ENCODE data around the gene ENTPD1. TPM values are rescaled to one million over a fixed set of nuclear protein-coding genes. Genes with fewer than 3 reads are reported as not detected.
"Not testable (repeated sequence)": the region's sequence is repeated elsewhere in the genome, so short reads cannot be mapped to it uniquely, and the experiment has no call there.

The ENTPD1 gene
- total RNA-seq, 1 donor from 2014 or later = 102 TPM

DNA sequence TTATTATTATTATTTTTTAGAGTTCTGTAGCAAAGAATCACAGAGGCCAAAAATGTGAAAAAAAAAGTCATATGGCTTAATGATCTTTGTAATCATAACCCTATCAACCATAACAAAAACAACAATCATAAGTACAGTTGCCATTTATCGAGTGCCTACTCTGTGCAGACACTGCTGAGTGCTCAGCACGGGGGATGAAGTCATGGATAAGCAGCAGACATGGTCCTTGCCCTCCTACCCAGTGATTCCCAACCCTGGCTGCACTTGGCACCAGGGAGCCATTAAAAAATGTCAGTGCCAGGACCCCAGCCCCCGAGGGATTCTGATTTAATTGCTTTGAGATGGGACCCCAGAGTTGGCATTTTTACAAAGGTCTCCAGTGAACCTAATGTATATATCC, 38.2 kb downstream of the ENTPD1 start:
- no peaks in the 10 kb centered on the region for H3K9me3 Mint-ChIP-seq (ENCODE audit: unreplicated experiment)
- H3K27me3 Mint-ChIP-seq (ENCODE audit: unreplicated experiment) = peaks cover 7% of the 10 kb centered on the region
- H3K4me1 Mint-ChIP-seq (ENCODE audit: unreplicated experiment) = peaks cover 38% of the 10 kb centered on the region
- TF ChIP-seq, protein P1, sequence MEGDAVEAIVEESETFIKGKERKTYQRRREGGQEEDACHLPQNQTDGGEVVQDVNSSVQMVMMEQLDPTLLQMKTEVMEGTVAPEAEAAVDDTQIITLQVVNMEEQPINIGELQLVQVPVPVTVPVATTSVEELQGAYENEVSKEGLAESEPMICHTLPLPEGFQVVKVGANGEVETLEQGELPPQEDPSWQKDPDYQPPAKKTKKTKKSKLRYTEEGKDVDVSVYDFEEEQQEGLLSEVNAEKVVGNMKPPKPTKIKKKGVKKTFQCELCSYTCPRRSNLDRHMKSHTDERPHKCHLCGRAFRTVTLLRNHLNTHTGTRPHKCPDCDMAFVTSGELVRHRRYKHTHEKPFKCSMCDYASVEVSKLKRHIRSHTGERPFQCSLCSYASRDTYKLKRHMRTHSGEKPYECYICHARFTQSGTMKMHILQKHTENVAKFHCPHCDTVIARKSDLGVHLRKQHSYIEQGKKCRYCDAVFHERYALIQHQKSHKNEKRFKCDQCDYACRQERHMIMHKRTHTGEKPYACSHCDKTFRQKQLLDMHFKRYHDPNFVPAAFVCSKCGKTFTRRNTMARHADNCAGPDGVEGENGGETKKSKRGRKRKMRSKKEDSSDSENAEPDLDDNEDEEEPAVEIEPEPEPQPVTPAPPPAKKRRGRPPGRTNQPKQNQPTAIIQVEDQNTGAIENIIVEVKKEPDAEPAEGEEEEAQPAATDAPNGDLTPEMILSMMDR (IDR thresholded peaks at IDR 0.05; ENCODE audit: unreplicated experiment) = no peak
- no peak overlapping the region for H3K4me3 Mint-ChIP-seq (ENCODE audit: unreplicated experiment)
- DNase-seq (ENCODE audit: low spot score) = no peak
- H3K27ac Mint-ChIP-seq (ENCODE audit: unreplicated experiment) = no peak overlapping the region
- H3K36me3 Mint-ChIP-seq (ENCODE audit: low read depth, unreplicated experiment) = peaks cover 31% of the 10 kb centered on the region

DNA sequence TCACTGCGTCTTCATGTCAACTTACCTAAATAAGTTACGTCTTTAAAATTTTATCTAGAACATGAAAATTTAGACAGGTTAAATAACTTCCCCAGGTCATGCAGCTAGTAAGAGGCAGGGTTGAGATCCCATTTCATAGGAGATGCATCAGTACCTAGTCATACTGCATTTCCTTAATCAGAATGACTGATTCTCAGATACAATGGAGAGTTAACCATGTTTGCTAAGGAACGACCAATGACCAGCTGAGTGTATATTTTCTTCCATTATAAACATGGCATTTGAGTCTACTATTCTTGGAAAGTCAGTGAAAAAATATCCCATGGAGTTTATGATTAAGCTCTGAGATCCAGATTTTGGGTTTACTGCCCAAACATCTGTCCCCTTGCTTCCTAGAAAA, 39.6 kb downstream of the ENTPD1 start:
- H3K9me3 Mint-ChIP-seq (ENCODE audit: unreplicated experiment) = no peaks in the 10 kb centered on the region
- H3K27ac Mint-ChIP-seq (ENCODE audit: unreplicated experiment) = no peak overlapping the region
- DNase-seq (ENCODE audit: low spot score) = no peak
- H3K4me3 Mint-ChIP-seq (ENCODE audit: unreplicated experiment) = no peak overlapping the region
- H3K4me1 Mint-ChIP-seq (ENCODE audit: unreplicated experiment) = peaks cover 42% of the 10 kb centered on the region
- H3K36me3 Mint-ChIP-seq (ENCODE audit: low read depth, unreplicated experiment) = peaks cover 38% of the 10 kb centered on the region
- peaks cover 7% of the 10 kb centered on the region for H3K27me3 Mint-ChIP-seq (ENCODE audit: unreplicated experiment)
- TF ChIP-seq, protein P1 (IDR thresholded peaks at IDR 0.05; ENCODE audit: unreplicated experiment) = no peak

DNA sequence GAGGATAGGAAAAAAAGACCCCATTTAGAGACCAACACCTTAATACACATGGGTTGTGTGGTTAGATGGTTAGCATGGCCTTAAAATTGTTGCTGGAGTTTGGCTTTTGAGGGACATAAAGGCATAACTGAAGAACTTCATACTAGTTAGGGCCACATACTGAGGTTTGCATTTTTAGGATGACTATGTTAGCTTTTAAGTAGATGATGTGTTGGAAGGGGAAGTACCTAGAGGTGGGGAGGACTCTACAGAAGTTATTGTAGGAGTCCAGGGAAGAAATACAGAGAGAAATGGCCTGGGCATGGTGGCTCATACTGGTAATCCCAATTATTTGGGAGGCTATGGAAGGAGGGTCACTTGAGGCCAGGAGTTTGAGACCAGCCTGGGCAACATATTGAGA, 40.5 kb downstream of the ENTPD1 start:
- TF ChIP-seq, protein P1 (IDR thresholded peaks at IDR 0.05; ENCODE audit: unreplicated experiment) = no peak
- Mint-ChIP-seq H3K9me3 (ENCODE audit: unreplicated experiment) (no peaks in the 10 kb centered on the region), H3K4me1 (ENCODE audit: unreplicated experiment) (peaks cover 38% of the 10 kb centered on the region), H3K36me3 (ENCODE audit: low read depth, unreplicated experiment) (peaks cover 39% of the 10 kb centered on the region), H3K27me3 (ENCODE audit: unreplicated experiment) (peaks cover 6% of the 10 kb centered on the region), H3K4me3 (ENCODE audit: unreplicated experiment) (peak overlapping the region; percentile 51), H3K27ac (ENCODE audit: unreplicated experiment) (no peak overlapping the region)
- DNase-seq (ENCODE audit: low spot score) = no peak

DNA sequence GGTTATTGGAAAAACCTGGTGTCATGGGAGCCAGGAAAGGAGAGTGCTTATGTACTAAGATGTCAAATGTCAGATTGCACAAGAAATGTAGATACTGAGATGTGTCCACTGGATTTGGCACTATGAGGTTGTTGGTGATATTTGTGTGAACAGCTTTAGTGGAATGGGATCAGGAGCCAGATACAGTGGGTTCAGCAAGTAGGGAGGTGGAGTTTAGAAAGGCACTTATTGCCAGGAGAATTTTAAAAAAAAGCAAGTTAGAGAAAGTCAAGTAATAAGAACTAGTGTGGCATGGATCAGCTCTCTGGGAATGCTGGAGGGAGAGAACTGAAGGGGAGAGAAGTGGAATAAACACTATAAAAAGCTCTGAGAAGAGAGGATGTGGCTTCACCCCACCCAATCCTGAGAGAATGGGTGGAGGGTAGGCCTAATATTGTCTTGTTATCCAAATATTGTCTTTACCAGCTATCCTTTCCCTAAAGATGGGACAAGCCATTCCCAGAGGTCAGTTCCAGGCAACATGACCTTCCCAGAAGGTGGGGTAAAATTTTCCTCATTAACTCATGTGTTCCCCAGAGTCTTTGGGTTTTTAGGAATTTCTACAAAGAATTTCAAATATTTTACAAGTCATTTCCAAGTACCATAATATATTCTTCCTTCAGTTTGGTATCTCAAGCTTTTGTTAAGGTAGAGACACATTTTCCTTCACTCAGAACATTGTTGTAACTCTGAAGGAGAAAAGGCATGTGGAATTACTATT, 42.3 kb downstream of the ENTPD1 start:
- H3K27me3 Mint-ChIP-seq (ENCODE audit: unreplicated experiment) = peaks cover 4% of the 10 kb centered on the region
- TF ChIP-seq, protein P1 (IDR thresholded peaks at IDR 0.05; ENCODE audit: unreplicated experiment) = no peak
- peaks cover 46% of the 10 kb centered on the region for H3K36me3 Mint-ChIP-seq (ENCODE audit: low read depth, unreplicated experiment)
- H3K4me3 Mint-ChIP-seq (ENCODE audit: unreplicated experiment) = no peak overlapping the region
- peak overlapping the region; percentile 6 for H3K27ac Mint-ChIP-seq (ENCODE audit: unreplicated experiment)
- peaks cover 23% of the 10 kb centered on the region for H3K4me1 Mint-ChIP-seq (ENCODE audit: unreplicated experiment)
- no peak for DNase-seq (ENCODE audit: low spot score)
- H3K9me3 Mint-ChIP-seq (ENCODE audit: unreplicated experiment) = no peaks in the 10 kb centered on the region

DNA sequence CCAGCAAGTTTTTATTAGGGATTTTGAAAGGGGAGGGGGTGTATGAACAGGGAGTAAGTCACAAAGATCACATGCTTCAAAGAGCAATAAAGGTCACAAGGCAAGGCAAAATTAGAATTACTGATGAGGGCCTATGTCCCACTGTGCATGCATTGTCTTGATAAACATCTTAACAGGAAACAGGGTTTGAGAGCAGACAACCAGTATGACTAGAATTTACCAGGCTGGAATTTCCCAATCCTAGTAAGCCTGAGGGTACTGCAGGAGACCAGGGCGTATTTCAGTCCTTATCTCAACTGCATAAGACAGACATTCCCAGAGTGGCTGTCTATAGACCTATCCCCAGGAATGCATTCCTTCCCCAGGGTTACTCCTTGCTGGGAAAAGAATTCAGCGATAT, 44.3 kb downstream of the ENTPD1 start:
- H3K4me3 Mint-ChIP-seq (ENCODE audit: unreplicated experiment) = peak overlapping the region; percentile 11
- H3K27me3 Mint-ChIP-seq (ENCODE audit: unreplicated experiment); H3K4me1 Mint-ChIP-seq (ENCODE audit: unreplicated experiment); H3K27ac Mint-ChIP-seq (ENCODE audit: unreplicated experiment); DNase-seq (ENCODE audit: low spot score); H3K9me3 Mint-ChIP-seq (ENCODE audit: unreplicated experiment): not testable (repeated sequence)
- H3K36me3 Mint-ChIP-seq (ENCODE audit: low read depth, unreplicated experiment) = peaks cover 49% of the 10 kb centered on the region

DNA sequence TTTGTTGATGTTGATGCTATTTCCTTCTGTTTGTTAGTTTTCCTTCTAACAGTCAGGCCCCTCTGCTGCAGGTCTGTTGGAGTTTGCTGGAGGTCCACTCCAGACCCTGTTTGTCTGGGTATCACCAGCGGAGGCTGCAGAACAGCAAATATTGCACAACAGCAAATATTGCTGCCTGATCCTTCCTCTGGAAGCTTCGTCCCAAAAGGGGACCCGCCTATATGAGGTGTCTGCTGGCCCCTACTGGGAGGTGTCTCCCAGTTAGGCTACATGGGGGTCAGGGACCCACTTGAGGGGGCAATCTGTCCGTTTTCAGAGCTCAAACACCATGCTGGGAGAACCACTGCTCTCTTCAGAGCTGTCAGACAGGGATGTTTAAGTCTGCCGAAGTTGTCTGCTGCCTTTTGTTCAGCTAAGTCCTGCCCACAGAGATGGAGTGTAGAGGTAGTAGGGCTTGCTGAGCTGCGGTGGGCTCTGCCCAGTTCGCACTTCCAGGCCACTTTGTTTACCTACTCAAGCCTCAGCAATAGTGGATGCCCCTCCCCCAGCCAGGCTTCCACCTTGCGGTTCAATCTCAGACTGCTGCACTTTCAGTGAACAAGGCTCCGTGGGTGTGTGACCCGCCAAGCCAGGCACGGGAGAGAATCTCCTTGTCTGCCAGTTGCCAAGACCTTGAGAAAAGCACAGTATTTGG, 50.9 kb downstream of the ENTPD1 start:
- not testable (repeated sequence) for H3K4me3 Mint-ChIP-seq (ENCODE audit: unreplicated experiment); H3K27ac Mint-ChIP-seq (ENCODE audit: unreplicated experiment); H3K4me1 Mint-ChIP-seq (ENCODE audit: unreplicated experiment); DNase-seq (ENCODE audit: low spot score)
- peaks cover 71% of the 10 kb centered on the region for H3K36me3 Mint-ChIP-seq (ENCODE audit: low read depth, unreplicated experiment)
- peaks cover 18% of the 10 kb centered on the region for H3K9me3 Mint-ChIP-seq (ENCODE audit: unreplicated experiment)
- peaks cover 11% of the 10 kb centered on the region for H3K27me3 Mint-ChIP-seq (ENCODE audit: unreplicated experiment)

DNA sequence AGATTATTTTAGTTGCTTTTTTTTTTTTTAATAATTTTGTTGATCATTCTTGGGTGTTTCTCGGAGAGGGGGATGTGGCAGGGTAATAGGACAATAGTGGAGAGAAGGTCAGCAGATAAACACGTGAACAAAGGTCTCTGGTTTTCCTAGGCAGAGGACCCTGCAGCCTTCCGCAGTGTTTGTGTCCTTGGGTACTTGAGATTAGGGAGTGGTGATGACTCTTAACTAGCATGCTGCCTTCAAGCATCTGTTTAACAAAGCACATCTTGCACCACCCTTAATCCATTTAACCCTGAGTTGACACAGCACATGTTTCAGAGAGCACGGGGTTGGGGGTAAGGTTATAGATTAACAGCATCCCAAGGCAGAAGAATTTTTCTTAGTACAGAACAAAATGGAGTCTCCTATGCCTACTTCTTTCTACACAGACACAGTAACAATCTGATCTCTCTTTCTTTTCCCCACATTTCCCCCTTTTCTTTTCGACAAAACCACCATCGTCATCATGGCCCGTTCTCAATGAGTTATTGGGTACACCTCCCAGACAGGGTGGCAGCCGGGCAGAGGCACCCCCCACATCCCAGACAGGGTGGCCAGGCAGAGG, 52.8 kb downstream of the ENTPD1 start:
- H3K27me3 Mint-ChIP-seq (ENCODE audit: unreplicated experiment); H3K4me1 Mint-ChIP-seq (ENCODE audit: unreplicated experiment); H3K27ac Mint-ChIP-seq (ENCODE audit: unreplicated experiment); DNase-seq (ENCODE audit: low spot score): not testable (repeated sequence)
- H3K4me3 Mint-ChIP-seq (ENCODE audit: unreplicated experiment) = peak overlapping the region; percentile 35
- peaks cover 18% of the 10 kb centered on the region for H3K9me3 Mint-ChIP-seq (ENCODE audit: unreplicated experiment)
- H3K36me3 Mint-ChIP-seq (ENCODE audit: low read depth, unreplicated experiment) = peaks cover 64% of the 10 kb centered on the region

Data from endothelial cell (in vitro differentiated cells).